ENCODE measurements around the gene ZCCHC14. TPM values are rescaled to one million over a fixed set of nuclear protein-coding genes. Genes with fewer than 3 reads are reported as not detected.
A peak's percentile ranks its signal among the peaks of the same experiment; 100 is the strongest.

Gene ZCCHC14
- total and polyA plus RNA-seq, 2 of the 13 experiments (the other 11 are each of a cell fraction or from before 2014, with no cell fraction given): 12.4 to 12.5 TPM

- peak; percentile 42; the same call in 1 of the 2 replicates for TF ChIP-seq ARNTL (CRISPR knock-in tag; IDR thresholded peaks at IDR 0.05)
- no peak for TF ChIP-seq TCF7L2 (IDR thresholded peaks at IDR 0.05; ENCODE audit: low read depth, low read length)
- TF ChIP-seq KAT7 (CRISPR knock-in tag; IDR thresholded peaks at IDR 0.05; ENCODE audit: borderline replicate concordance): peak; percentile 92; the same call in 1 of the 2 replicates
- TF ChIP-seq MED8 (CRISPR knock-in tag; IDR thresholded peaks at IDR 0.05; ENCODE audit: insufficient replicate concordance): no peak
- peak; percentile 18; the same call in 1 of the 2 replicates for TF ChIP-seq MXD4 (CRISPR knock-in tag; IDR thresholded peaks at IDR 0.05)
- no peak for TF ChIP-seq HHEX (CRISPR knock-in tag; IDR thresholded peaks at IDR 0.05)
- TF ChIP-seq POGZ (CRISPR knock-in tag; IDR thresholded peaks at IDR 0.05): peak; percentile 61
- TF ChIP-seq TFE3 (CRISPR knock-in tag; IDR thresholded peaks at IDR 0.05): no peak
- TF ChIP-seq FOXK1 (CRISPR knock-in tag; IDR thresholded peaks at IDR 0.05; ENCODE audit: borderline replicate concordance, low read depth): no peak; the same call in none of the 2 replicates
- peak; percentile 96 for TF ChIP-seq ZNF772 (CRISPR knock-in tag; IDR thresholded peaks at IDR 0.05)
- TF ChIP-seq KLF15 (CRISPR knock-in tag; IDR thresholded peaks at IDR 0.05; ENCODE audit: borderline replicate concordance): no peak
- TF ChIP-seq, protein P1, sequence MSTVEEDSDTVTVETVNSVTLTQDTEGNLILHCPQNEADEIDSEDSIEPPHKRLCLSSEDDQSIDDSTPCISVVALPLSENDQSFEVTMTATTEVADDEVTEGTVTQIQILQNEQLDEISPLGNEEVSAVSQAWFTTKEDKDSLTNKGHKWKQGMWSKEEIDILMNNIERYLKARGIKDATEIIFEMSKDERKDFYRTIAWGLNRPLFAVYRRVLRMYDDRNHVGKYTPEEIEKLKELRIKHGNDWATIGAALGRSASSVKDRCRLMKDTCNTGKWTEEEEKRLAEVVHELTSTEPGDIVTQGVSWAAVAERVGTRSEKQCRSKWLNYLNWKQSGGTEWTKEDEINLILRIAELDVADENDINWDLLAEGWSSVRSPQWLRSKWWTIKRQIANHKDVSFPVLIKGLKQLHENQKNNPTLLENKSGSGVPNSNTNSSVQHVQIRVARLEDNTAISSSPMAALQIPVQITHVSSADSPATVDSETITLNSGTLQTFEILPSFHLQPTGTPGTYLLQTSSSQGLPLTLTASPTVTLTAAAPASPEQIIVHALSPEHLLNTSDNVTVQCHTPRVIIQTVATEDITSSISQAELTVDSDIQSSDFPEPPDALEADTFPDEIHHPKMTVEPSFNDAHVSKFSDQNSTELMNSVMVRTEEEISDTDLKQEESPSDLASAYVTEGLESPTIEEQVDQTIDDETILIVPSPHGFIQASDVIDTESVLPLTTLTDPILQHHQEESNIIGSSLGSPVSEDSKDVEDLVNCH (CRISPR knock-in tag; IDR thresholded peaks at IDR 0.05): no peak
- no peak for TF ChIP-seq GTF3A (CRISPR knock-in tag; conservative IDR thresholded peaks at IDR 0.05)
- no peak for TF ChIP-seq ZNF557 (CRISPR knock-in tag; IDR thresholded peaks at IDR 0.05)
- no peak for TF ChIP-seq XBP1 (CRISPR knock-in tag; IDR thresholded peaks at IDR 0.05)
- no peak for TF ChIP-seq ATF6 (CRISPR knock-in tag; conservative IDR thresholded peaks at IDR 0.05)
- TF ChIP-seq, protein P2, sequence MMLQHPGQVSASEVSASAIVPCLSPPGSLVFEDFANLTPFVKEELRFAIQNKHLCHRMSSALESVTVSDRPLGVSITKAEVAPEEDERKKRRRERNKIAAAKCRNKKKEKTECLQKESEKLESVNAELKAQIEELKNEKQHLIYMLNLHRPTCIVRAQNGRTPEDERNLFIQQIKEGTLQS (CRISPR knock-in tag; IDR thresholded peaks at IDR 0.05): no peak
- TF ChIP-seq SRSF1 (optimal IDR thresholded peaks at IDR 0.05; ENCODE audit: low read depth, low read length): peak; percentile 23
- TF ChIP-seq, protein P3, sequence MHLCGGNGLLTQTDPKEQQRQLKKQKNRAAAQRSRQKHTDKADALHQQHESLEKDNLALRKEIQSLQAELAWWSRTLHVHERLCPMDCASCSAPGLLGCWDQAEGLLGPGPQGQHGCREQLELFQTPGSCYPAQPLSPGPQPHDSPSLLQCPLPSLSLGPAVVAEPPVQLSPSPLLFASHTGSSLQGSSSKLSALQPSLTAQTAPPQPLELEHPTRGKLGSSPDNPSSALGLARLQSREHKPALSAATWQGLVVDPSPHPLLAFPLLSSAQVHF (CRISPR knock-in tag; IDR thresholded peaks at IDR 0.05): no peak
- peak; percentile 82; the same call in 1 of the 2 replicates for TF ChIP-seq ZNF879 (CRISPR knock-in tag; IDR thresholded peaks at IDR 0.05)
These were observed 108.5 kb downstream of the ZCCHC14 start (continued) for GRCh38 chr16:87384162-87384874.

Data from HepG2 (cell line).